Measurements from ENCODE around the gene TMEM178B.

The TMEM178B gene

GRCh38 chr7:141431140-141431479, 357.2 kb downstream of the TMEM178B start:
- H3K9ac ChIP-seq (ENCODE audit: low read depth, low read length), result no peak overlapping the region
- H3K4me3 ChIP-seq (ENCODE audit: low read length), result no peak overlapping the region
- no peaks in the 10 kb centered on the region for H3K36me3 ChIP-seq (ENCODE audit: insufficient read depth, low read length)
- no peaks in the 10 kb centered on the region for H3K9me3 ChIP-seq (replicated peaks; ENCODE audit: low read length)
- peaks cover 2% of the 10 kb centered on the region for H3K27me3 ChIP-seq (ENCODE audit: control insufficient read depth, insufficient read depth, low read length)
- no peak overlapping the region for H3K4me2 ChIP-seq (ENCODE audit: low read length)
- H3K4me1 ChIP-seq (ENCODE audit: control insufficient read depth, insufficient read depth, low read length), result no peaks in the 10 kb centered on the region

GRCh38 chr7:141431711-141432110, 357.8 kb downstream of the TMEM178B start:
- H3K4me3 ChIP-seq (ENCODE audit: low read length), result no peak overlapping the region
- no peaks in the 10 kb centered on the region for H3K9me3 ChIP-seq (replicated peaks; ENCODE audit: low read length)
- no peak overlapping the region for H3K4me2 ChIP-seq (ENCODE audit: low read length)
- no peaks in the 10 kb centered on the region for H3K36me3 ChIP-seq (ENCODE audit: insufficient read depth, low read length)
- H3K27me3 ChIP-seq (ENCODE audit: control insufficient read depth, insufficient read depth, low read length), result peaks cover 2% of the 10 kb centered on the region
- no peaks in the 10 kb centered on the region for H3K4me1 ChIP-seq (ENCODE audit: control insufficient read depth, insufficient read depth, low read length)
- H3K9ac ChIP-seq (ENCODE audit: low read depth, low read length), result no peak overlapping the region

- no peaks in the 10 kb centered on the region for H3K4me1 ChIP-seq (ENCODE audit: control insufficient read depth, insufficient read depth, low read length)
- H3K9me3 ChIP-seq (replicated peaks; ENCODE audit: low read length), result no peaks in the 10 kb centered on the region
- no peaks in the 10 kb centered on the region for H3K36me3 ChIP-seq (ENCODE audit: insufficient read depth, low read length)
- H3K4me2 ChIP-seq (ENCODE audit: low read length), result no peak overlapping the region
- H3K27me3 ChIP-seq (ENCODE audit: control insufficient read depth, insufficient read depth, low read length), result peaks cover 2% of the 10 kb centered on the region
- no peak overlapping the region for H3K9ac ChIP-seq (ENCODE audit: low read depth, low read length)
- H3K4me3 ChIP-seq (ENCODE audit: low read length), result no peak overlapping the region
Measured at GRCh38 chr7:141433698-141434097, 359.8 kb downstream of the TMEM178B start.

- H3K4me2 ChIP-seq (ENCODE audit: low read length), result no peak overlapping the region
- H3K9ac ChIP-seq (ENCODE audit: low read depth, low read length), result no peak overlapping the region
- no peaks in the 10 kb centered on the region for H3K9me3 ChIP-seq (replicated peaks; ENCODE audit: low read length)
- no peaks in the 10 kb centered on the region for H3K4me1 ChIP-seq (ENCODE audit: control insufficient read depth, insufficient read depth, low read length)
- no peaks in the 10 kb centered on the region for H3K27me3 ChIP-seq (ENCODE audit: control insufficient read depth, insufficient read depth, low read length)
- no peak overlapping the region for H3K4me3 ChIP-seq (ENCODE audit: low read length)
- no peaks in the 10 kb centered on the region for H3K36me3 ChIP-seq (ENCODE audit: insufficient read depth, low read length)
Measured at GRCh38 chr7:141436139-141436538, 362.3 kb downstream of the TMEM178B start.

GRCh38 chr7:141436575-141437075, 362.8 kb downstream of the TMEM178B start:
- Histone ChIP-seq H3K9me3 (replicated peaks; ENCODE audit: low read length) (no peaks in the 10 kb centered on the region), H3K4me2 (ENCODE audit: low read length) (no peak overlapping the region), H3K9ac (ENCODE audit: low read depth, low read length) (no peak overlapping the region), H3K36me3 (ENCODE audit: insufficient read depth, low read length) (no peaks in the 10 kb centered on the region), H3K4me3 (ENCODE audit: low read length) (no peak overlapping the region), H3K27me3 (ENCODE audit: control insufficient read depth, insufficient read depth, low read length) (no peaks in the 10 kb centered on the region), H3K4me1 (ENCODE audit: control insufficient read depth, insufficient read depth, low read length) (no peaks in the 10 kb centered on the region)

GRCh38 chr7:141439164-141439563, 365.3 kb downstream of the TMEM178B start:
- Histone ChIP-seq H3K9me3 (replicated peaks; ENCODE audit: low read length) (no peaks in the 10 kb centered on the region), H3K4me3 (ENCODE audit: low read length) (no peak overlapping the region), H3K9ac (ENCODE audit: low read depth, low read length) (no peak overlapping the region)

GRCh38 chr7:141439776-141440175, 365.9 kb downstream of the TMEM178B start:
- no peaks in the 10 kb centered on the region for H3K9me3 ChIP-seq (replicated peaks; ENCODE audit: low read length)
- H3K36me3 ChIP-seq (ENCODE audit: insufficient read depth, low read length), result no peaks in the 10 kb centered on the region
- H3K4me1 ChIP-seq (ENCODE audit: control insufficient read depth, insufficient read depth, low read length), result no peaks in the 10 kb centered on the region
- H3K27me3 ChIP-seq (ENCODE audit: control insufficient read depth, insufficient read depth, low read length), result no peaks in the 10 kb centered on the region
- H3K4me3 ChIP-seq (ENCODE audit: low read length), result no peak overlapping the region
- H3K9ac ChIP-seq (ENCODE audit: low read depth, low read length), result no peak overlapping the region
- no peak overlapping the region for H3K4me2 ChIP-seq (ENCODE audit: low read length)

More at GRCh38 chr7:141439164-141439563, 365.3 kb downstream of the TMEM178B start:
- Histone ChIP-seq H3K36me3 (ENCODE audit: insufficient read depth, low read length) (no peaks in the 10 kb centered on the region), H3K4me1 (ENCODE audit: control insufficient read depth, insufficient read depth, low read length) (no peaks in the 10 kb centered on the region), H3K4me2 (ENCODE audit: low read length) (no peak overlapping the region), H3K27me3 (ENCODE audit: control insufficient read depth, insufficient read depth, low read length) (no peaks in the 10 kb centered on the region)

- no peak overlapping the region for H3K4me2 ChIP-seq (ENCODE audit: low read length)
- H3K9me3 ChIP-seq (replicated peaks; ENCODE audit: low read length), result no peaks in the 10 kb centered on the region
- no peaks in the 10 kb centered on the region for H3K4me1 ChIP-seq (ENCODE audit: control insufficient read depth, insufficient read depth, low read length)
- no peak overlapping the region for H3K9ac ChIP-seq (ENCODE audit: low read depth, low read length)
- H3K27me3 ChIP-seq (ENCODE audit: control insufficient read depth, insufficient read depth, low read length), result no peaks in the 10 kb centered on the region
- no peak overlapping the region for H3K4me3 ChIP-seq (ENCODE audit: low read length)
- no peaks in the 10 kb centered on the region for H3K36me3 ChIP-seq (ENCODE audit: insufficient read depth, low read length)
Measured at GRCh38 chr7:141441837-141442627, 368.2 kb downstream of the TMEM178B start.

GRCh38 chr7:141442781-141443180, 368.9 kb downstream of the TMEM178B start:
- Histone ChIP-seq H3K9ac (ENCODE audit: low read depth, low read length) (no peak overlapping the region), H3K4me3 (ENCODE audit: low read length) (no peak overlapping the region), H3K4me1 (ENCODE audit: control insufficient read depth, insufficient read depth, low read length) (no peaks in the 10 kb centered on the region), H3K27me3 (ENCODE audit: control insufficient read depth, insufficient read depth, low read length) (no peaks in the 10 kb centered on the region), H3K36me3 (ENCODE audit: insufficient read depth, low read length) (no peaks in the 10 kb centered on the region), H3K9me3 (replicated peaks; ENCODE audit: low read length) (no peaks in the 10 kb centered on the region), H3K4me2 (ENCODE audit: low read length) (no peak overlapping the region)

GRCh38 chr7:141444961-141445360, 371.1 kb downstream of the TMEM178B start:
- no peak overlapping the region for H3K4me3 ChIP-seq (ENCODE audit: low read length)
- H3K36me3 ChIP-seq (ENCODE audit: insufficient read depth, low read length), result no peaks in the 10 kb centered on the region
- no peaks in the 10 kb centered on the region for H3K9me3 ChIP-seq (replicated peaks; ENCODE audit: low read length)

GRCh38 chr7:141451232-141451631, 377.4 kb downstream of the TMEM178B start:
- no peak overlapping the region for H3K4me2 ChIP-seq (ENCODE audit: low read length)
- H3K9me3 ChIP-seq (replicated peaks; ENCODE audit: low read length), result no peaks in the 10 kb centered on the region
- H3K36me3 ChIP-seq (ENCODE audit: insufficient read depth, low read length), result no peaks in the 10 kb centered on the region
- H3K4me3 ChIP-seq (ENCODE audit: low read length), result no peak overlapping the region
- H3K4me1 ChIP-seq (ENCODE audit: control insufficient read depth, insufficient read depth, low read length), result peaks cover 5% of the 10 kb centered on the region
- no peak overlapping the region for H3K9ac ChIP-seq (ENCODE audit: low read depth, low read length)
- H3K27me3 ChIP-seq (ENCODE audit: control insufficient read depth, insufficient read depth, low read length), result no peaks in the 10 kb centered on the region

More at GRCh38 chr7:141444961-141445360, 371.1 kb downstream of the TMEM178B start:
- Histone ChIP-seq H3K4me1 (ENCODE audit: control insufficient read depth, insufficient read depth, low read length) (no peaks in the 10 kb centered on the region), H3K9ac (ENCODE audit: low read depth, low read length) (no peak overlapping the region), H3K4me2 (ENCODE audit: low read length) (no peak overlapping the region), H3K27me3 (ENCODE audit: control insufficient read depth, insufficient read depth, low read length) (no peaks in the 10 kb centered on the region)

- Histone ChIP-seq H3K36me3 (ENCODE audit: insufficient read depth, low read length) (no peaks in the 10 kb centered on the region), H3K4me2 (ENCODE audit: low read length) (no peak overlapping the region), H3K9me3 (replicated peaks; ENCODE audit: low read length) (no peaks in the 10 kb centered on the region), H3K9ac (ENCODE audit: low read depth, low read length) (no peak overlapping the region), H3K4me3 (ENCODE audit: low read length) (no peak overlapping the region), H3K27me3 (ENCODE audit: control insufficient read depth, insufficient read depth, low read length) (no peaks in the 10 kb centered on the region), H3K4me1 (ENCODE audit: control insufficient read depth, insufficient read depth, low read length) (peaks cover 11% of the 10 kb centered on the region)
Measured at GRCh38 chr7:141452911-141453310, 379.0 kb downstream of the TMEM178B start.

Data from skeletal muscle satellite cell (primary cell).